ENCODE data around the gene AP3D1.

Gene AP3D1

DNA sequence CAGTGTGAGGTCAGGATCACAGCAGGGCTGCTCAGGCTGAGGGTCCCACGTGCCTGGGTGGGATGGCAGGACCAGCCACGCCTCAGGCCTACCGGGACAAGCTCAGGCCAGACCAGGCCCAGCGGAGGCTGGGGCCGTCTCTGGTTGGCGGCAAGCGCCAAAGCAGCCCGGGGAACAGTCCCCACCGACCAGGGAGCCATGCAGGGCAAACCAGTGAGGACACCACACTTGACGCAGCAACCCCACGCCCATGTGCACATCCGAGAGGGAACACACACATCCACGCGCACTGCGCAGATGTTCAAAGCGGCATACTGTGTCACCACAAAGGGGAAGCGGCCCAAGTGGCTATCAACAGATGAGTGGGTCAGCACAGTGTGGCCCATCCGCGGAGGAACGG lies 39.5 kb downstream of the AP3D1 start:
- DNase-seq (ENCODE audit: low spot score): no peak
- TF ChIP-seq, protein P1, sequence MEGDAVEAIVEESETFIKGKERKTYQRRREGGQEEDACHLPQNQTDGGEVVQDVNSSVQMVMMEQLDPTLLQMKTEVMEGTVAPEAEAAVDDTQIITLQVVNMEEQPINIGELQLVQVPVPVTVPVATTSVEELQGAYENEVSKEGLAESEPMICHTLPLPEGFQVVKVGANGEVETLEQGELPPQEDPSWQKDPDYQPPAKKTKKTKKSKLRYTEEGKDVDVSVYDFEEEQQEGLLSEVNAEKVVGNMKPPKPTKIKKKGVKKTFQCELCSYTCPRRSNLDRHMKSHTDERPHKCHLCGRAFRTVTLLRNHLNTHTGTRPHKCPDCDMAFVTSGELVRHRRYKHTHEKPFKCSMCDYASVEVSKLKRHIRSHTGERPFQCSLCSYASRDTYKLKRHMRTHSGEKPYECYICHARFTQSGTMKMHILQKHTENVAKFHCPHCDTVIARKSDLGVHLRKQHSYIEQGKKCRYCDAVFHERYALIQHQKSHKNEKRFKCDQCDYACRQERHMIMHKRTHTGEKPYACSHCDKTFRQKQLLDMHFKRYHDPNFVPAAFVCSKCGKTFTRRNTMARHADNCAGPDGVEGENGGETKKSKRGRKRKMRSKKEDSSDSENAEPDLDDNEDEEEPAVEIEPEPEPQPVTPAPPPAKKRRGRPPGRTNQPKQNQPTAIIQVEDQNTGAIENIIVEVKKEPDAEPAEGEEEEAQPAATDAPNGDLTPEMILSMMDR (IDR thresholded peaks at IDR 0.05; ENCODE audit: borderline replicate concordance, control extremely low read depth, extremely low read depth, insufficient read depth, missing control alignments): no peak
- in situ Hi-C loops (cut with MboI; ENCODE audit: low sequenced_read_pairs, unreplicated experiment): no loop called here

- TF ChIP-seq, protein P1 (IDR thresholded peaks at IDR 0.05; ENCODE audit: borderline replicate concordance, control extremely low read depth, extremely low read depth, insufficient read depth, missing control alignments): no peak
- in situ Hi-C loops (cut with MboI; ENCODE audit: low sequenced_read_pairs, unreplicated experiment): no loop called here
- no peak for DNase-seq (ENCODE audit: low spot score)
Measured at GRCh38 chr19:2111425-2111824, 39.9 kb downstream of the AP3D1 start.

DNA sequence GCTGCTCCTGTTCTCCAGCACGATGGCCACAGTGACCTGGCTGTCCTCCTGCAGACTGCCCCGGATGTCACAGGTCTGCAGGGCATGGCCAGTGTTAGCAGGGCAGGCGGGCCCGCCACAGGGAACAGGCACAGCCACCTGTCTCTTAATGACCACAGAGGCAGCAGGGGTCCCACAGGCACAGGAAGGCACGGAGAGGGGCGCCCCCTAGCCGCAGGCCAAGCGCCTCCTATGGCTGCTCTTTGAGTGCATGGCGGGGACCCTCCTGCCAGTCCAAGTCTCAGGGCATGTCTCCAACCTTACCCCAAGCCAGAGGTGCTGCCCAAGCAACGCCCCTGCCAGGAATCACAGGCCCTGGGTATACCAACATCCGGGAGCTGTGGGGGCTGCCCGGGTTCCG lies 40.5 kb downstream of the AP3D1 start:
- in situ Hi-C loops (cut with MboI; ENCODE audit: low sequenced_read_pairs, unreplicated experiment): no loop called here
- TF ChIP-seq, protein P1 (IDR thresholded peaks at IDR 0.05; ENCODE audit: borderline replicate concordance, control extremely low read depth, extremely low read depth, insufficient read depth, missing control alignments): no peak
- no peak for DNase-seq (ENCODE audit: low spot score)

DNA sequence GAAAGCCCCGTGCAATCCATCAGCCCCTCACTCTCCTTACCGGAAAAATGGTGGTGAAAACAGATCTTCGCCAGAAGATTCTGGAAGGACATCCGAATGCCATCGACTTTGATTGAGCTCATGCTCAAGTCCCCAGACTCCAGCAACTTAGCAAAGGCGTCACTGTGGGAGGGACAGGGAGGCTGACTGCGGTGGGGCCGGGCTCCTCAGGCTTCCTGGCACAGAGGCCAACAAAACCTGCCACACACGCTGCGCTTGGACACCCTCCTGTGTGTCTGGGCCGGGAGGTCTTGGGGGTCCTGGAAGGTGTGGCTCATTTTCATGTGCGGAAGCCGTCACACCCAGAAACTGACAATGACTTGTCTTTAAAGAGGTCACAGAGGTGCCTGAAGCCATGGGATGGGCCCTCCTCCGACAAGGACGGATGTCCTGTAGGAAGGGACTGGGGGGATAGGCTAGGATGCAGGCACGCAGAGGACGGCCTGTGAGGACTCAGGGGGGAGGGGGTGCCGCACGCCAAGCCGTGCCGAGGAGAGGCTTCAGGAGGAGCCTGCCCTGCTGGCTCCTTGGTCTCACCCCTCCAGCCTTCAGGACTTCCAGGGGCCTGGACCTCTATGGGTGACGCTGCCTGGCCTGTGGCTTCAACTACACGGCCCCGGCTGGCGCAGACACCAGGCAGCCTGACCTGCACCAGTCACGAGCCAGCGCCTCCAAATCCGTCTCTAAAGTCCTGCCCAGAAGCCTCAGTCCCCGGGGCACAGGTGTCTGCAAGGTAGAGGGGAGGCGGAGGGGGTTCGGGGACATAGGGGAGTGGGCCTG lies 42.1 kb downstream of the AP3D1 start:
- TF ChIP-seq, protein P1 (IDR thresholded peaks at IDR 0.05; ENCODE audit: borderline replicate concordance, control extremely low read depth, extremely low read depth, insufficient read depth, missing control alignments): no peak
- in situ Hi-C loops (cut with MboI; ENCODE audit: low sequenced_read_pairs, unreplicated experiment): no loop called here
- no peak for DNase-seq (ENCODE audit: low spot score)

DNA sequence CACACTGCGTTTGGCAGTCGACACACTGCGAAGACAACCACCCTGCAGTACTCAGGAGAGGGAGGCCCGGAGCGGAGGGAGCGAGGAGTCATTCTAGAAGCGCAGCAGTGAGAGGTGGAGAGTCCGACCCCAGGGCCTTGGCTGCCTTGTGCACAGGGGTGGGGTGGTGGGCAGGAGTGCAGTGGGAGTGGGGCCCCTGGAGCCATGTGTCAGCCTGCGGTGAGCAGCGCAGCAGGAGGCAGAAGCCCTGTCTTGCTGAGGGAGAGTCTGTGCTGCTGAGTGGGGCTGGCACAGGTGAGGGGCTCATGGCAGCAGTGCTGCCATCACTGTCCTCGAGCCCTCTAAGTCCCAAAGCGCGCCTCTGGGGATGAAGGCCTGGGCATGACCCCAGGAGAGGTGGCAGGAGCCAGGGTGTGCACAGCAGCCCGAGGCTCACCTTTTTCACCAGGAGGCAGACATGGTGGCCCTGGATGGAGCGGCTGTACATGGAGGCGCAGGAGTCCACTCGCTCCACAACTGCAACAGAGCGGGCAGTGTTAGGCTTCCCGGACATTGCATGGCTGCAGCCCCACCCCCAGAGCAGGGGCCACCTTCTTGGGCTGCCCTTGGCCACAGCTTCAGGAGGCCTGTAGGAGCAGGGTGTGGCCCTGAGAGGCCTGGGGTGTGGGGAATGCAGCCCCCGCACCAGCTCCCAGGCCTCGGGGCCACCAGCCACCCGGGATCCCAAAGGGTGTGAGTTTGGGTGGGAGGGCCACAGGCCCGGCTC lies 42.9 kb downstream of the AP3D1 start:
- TF ChIP-seq, protein P1 (IDR thresholded peaks at IDR 0.05; ENCODE audit: borderline replicate concordance, control extremely low read depth, extremely low read depth, insufficient read depth, missing control alignments): no peak
- in situ Hi-C loops (cut with MboI; ENCODE audit: low sequenced_read_pairs, unreplicated experiment): no loop called here
- DNase-seq (ENCODE audit: low spot score): no peak

- in situ Hi-C loops (cut with MboI; ENCODE audit: low sequenced_read_pairs, unreplicated experiment): no loop called here
- DNase-seq (ENCODE audit: low spot score): no peak
- TF ChIP-seq, protein P1 (IDR thresholded peaks at IDR 0.05; ENCODE audit: borderline replicate concordance, control extremely low read depth, extremely low read depth, insufficient read depth, missing control alignments): no peak
Measured at GRCh38 chr19:2103045-2103707, 48.2 kb downstream of the AP3D1 start.

Data from GM13976 (cell line).